Lung (tissue), 12 donors: ENCODE results near the gene SLC12A7. TPM values are rescaled to one million over a fixed set of nuclear protein-coding genes. Genes with fewer than 3 reads are reported as not detected.
"Not testable (repeated sequence)": the region's sequence is repeated elsewhere in the genome, so short reads cannot be mapped to it uniquely, and the experiment has no call there.

Experiments used
- ATAC-seq: fragments of 200-7000 bp; cut with Tn5 transposase; one replicate; pipeline ENCODE4 v1.9.1; 2020; ENCODE audit warnings: moderate number of reproducible peaks; ENCODE audit not compliant: insufficient read depth, low FRiP score
- DNase-seq, 3 donors: peaks; one replicate each; pipeline ENCODE4 v3.0.0-alpha.2; 2013 to 2017
- H3K27ac ChIP-seq, 2 donors: one replicate each; pipeline ENCODE4 v1.5.1; 2013; ENCODE audit warnings: mild to moderate bottlenecking in 2 of 2, moderate library complexity in 2 of 2, control low read depth in 1 of 2, inconsistent platforms in 1 of 2, low read depth in 1 of 2, low read length in 1 of 2
- H3K27me3 ChIP-seq, 3 donors: one replicate each; pipeline ENCODE4 v1.5.1; 2013; ENCODE audit warnings: low read length in 2 of 3; ENCODE audit not compliant: control insufficient read depth in 3 of 3, insufficient read depth in 3 of 3
- H3K36me3 ChIP-seq, 4 donors: one replicate each; pipeline ENCODE4 v1.5.1; 2013; ENCODE audit warnings: low read length in 4 of 4, mild to moderate bottlenecking in 1 of 4, moderate library complexity in 1 of 4; ENCODE audit not compliant: control insufficient read depth in 4 of 4, insufficient read depth in 4 of 4
- H3K4me1 ChIP-seq, 5 donors: one replicate each; pipeline ENCODE4 v1.5.1; 2013; ENCODE audit warnings: low read length in 5 of 5, mild to moderate bottlenecking in 2 of 5, moderate library complexity in 1 of 5; ENCODE audit not compliant: control insufficient read depth in 5 of 5, insufficient read depth in 5 of 5
- H3K4me3 ChIP-seq: one replicate; pipeline ENCODE4 v1.5.1; 2013; ENCODE audit warnings: mild to moderate bottlenecking, control low read depth, moderate library complexity
- H3K9ac ChIP-seq, 2 donors: one replicate each; pipeline ENCODE4 v1.5.1; 2013; ENCODE audit warnings: low read length in 2 of 2, control low read depth in 1 of 2; ENCODE audit not compliant: insufficient read depth in 1 of 2
- H3K9me3 ChIP-seq, 4 donors: one replicate each; pipeline ENCODE4 v1.5.1; 2013; ENCODE audit warnings: low read length in 3 of 4, mild to moderate bottlenecking in 1 of 4, moderate library complexity in 1 of 4; ENCODE audit not compliant: control insufficient read depth in 4 of 4, insufficient read depth in 3 of 4
- CTCF ChIP-seq: IDR thresholded peaks from 2 replicates; pipeline ENCODE4 v1.5.1; 2012; ENCODE audit warnings: mild to moderate bottlenecking; ENCODE audit errors: control extremely low read depth, extremely low read depth
- WGBS, 2 donors: extraction: QIAGEN DNeasy Blood & Tissue Kit; methylation state at CpG; one replicate each; pipeline ENCODE4 v1.1.7; 2013; 5-methylcytosine and 5-hydroxymethylcytosine counted together
- polyA plus RNA-seq, 2 donors: library from polyadenylated mRNA; stranded (reverse); fragments of 200-250 nt; gene quantifications; one replicate each; pipeline ENCODE4 v1.2.1, GENCODE V29; 2013
- total RNA-seq, 2 donors: library from RNA; depleted of rRNA in 1 of 2; stranded (reverse); fragments of >200 nt in 1 of 2; gene quantifications; one replicate each; pipeline ENCODE4 v1.2.1, GENCODE V29; 2014 to 2021
- donor health status: control.
- donor health status: control.
- donor health status: Bipolar disorder and iron deficiency.
- donor health status: healthy.
- donor health status: DM: yes; HTN: yes; CAD: no.

Gene SLC12A7
- total and polyA plus RNA-seq, 4 donors, result 14.8 to 50.4 (median 39.8) TPM

GRCh38 chr5:1063661-1064382 is 48.0 kb downstream of the SLC12A7 start:
- Histone ChIP-seq H3K27me3 (no peaks in the 10 kb centered on the region), H3K4me1 (no peaks in the 10 kb centered on the region), H3K9me3 (no peaks in the 10 kb centered on the region), H3K36me3 (peaks cover 0 to 76% (median 8%) of the 10 kb centered on the region in 4 donors), H3K9ac (no peak overlapping the region), H3K27ac (no peak overlapping the region), H3K4me3 (no peak overlapping the region)
- DNase-seq, result no peak
- TF ChIP-seq CTCF, result no peak
- WGBS, 2 donors, result 87 to 92% methylated on average over 55 to 56 of the region's 56 CpGs
- ATAC-seq, result no peak

- DNase-seq (no peak), ATAC-seq (no peak)
- Histone ChIP-seq H3K9ac (no peak overlapping the region), H3K4me1 (no peaks in the 10 kb centered on the region), H3K36me3 (peaks cover 0 to 79% (median 8%) of the 10 kb centered on the region in 4 donors), H3K27ac (no peak overlapping the region), H3K9me3 (no peaks in the 10 kb centered on the region), H3K4me3 (no peak overlapping the region), H3K27me3 (no peaks in the 10 kb centered on the region)
- TF ChIP-seq CTCF, result no peak
- 94% methylated on average over 35 to 36 of the region's 36 CpGs for WGBS, 2 donors
Observed at GRCh38 chr5:1062761-1063568, 48.9 kb downstream of the SLC12A7 start.

GRCh38 chr5:1061916-1062315 is 49.9 kb downstream of the SLC12A7 start:
- H3K36me3 ChIP-seq, result peaks cover 0 to 80% (median 10%) of the 10 kb centered on the region in 4 donors
- DNase-seq, result no peak
- 86 to 89% methylated on average over 10 of the region's 10 CpGs for WGBS, 2 donors
- no peak for ATAC-seq
- H3K9ac ChIP-seq, result no peak overlapping the region
- no peaks in the 10 kb centered on the region for H3K27me3 ChIP-seq
- no peaks in the 10 kb centered on the region for H3K9me3 ChIP-seq
- H3K27ac ChIP-seq, result no peak overlapping the region
- no peaks in the 10 kb centered on the region for H3K4me1 ChIP-seq
- no peak overlapping the region for H3K4me3 ChIP-seq
- TF ChIP-seq CTCF, result no peak

- DNase-seq, ATAC-seq, H3K27me3 ChIP-seq, H3K4me3 ChIP-seq, H3K4me1 ChIP-seq, H3K9ac ChIP-seq, H3K27ac ChIP-seq, H3K9me3 ChIP-seq: not testable (repeated sequence)
- WGBS, 2 donors, result 92 to 97% methylated on average over 9 to 16 of the region's 43 CpGs
- H3K36me3 ChIP-seq, result peaks cover 0 to 80% (median 12%) of the 10 kb centered on the region in 4 donors
Observed at GRCh38 chr5:1061292-1061691, 50.6 kb downstream of the SLC12A7 start.
